Measurements from ENCODE around the gene XXYLT1. TPM values are rescaled to one million over a fixed set of nuclear protein-coding genes. Genes with fewer than 3 reads are reported as not detected.

Gene XXYLT1
- total RNA-seq, 1 donor from 2014 or later: 16.4 TPM

DNA sequence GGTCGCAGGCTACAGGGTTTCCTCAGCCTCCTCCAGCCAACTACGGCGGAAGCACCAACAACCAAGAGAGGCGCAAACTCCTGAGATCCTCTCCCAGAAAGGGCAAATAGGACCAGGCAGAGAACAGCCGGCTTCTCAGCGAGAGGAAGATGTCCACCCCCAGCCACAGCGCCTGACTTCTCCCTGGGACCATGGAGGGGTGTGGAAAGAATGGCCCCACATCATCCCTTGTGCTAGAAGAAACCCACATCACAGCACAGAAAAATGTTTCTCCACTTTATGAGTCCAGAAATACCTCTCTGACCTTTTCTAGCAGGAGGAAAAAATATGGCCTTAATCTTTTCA lies 105.7 kb downstream of the XXYLT1 start:
- DNase-seq (ENCODE audit: low read depth): no peak
- TF ChIP-seq, protein P1, sequence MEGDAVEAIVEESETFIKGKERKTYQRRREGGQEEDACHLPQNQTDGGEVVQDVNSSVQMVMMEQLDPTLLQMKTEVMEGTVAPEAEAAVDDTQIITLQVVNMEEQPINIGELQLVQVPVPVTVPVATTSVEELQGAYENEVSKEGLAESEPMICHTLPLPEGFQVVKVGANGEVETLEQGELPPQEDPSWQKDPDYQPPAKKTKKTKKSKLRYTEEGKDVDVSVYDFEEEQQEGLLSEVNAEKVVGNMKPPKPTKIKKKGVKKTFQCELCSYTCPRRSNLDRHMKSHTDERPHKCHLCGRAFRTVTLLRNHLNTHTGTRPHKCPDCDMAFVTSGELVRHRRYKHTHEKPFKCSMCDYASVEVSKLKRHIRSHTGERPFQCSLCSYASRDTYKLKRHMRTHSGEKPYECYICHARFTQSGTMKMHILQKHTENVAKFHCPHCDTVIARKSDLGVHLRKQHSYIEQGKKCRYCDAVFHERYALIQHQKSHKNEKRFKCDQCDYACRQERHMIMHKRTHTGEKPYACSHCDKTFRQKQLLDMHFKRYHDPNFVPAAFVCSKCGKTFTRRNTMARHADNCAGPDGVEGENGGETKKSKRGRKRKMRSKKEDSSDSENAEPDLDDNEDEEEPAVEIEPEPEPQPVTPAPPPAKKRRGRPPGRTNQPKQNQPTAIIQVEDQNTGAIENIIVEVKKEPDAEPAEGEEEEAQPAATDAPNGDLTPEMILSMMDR (conservative IDR thresholded peaks at IDR 0.05; ENCODE audit: low read depth, low read length): no peak

DNA sequence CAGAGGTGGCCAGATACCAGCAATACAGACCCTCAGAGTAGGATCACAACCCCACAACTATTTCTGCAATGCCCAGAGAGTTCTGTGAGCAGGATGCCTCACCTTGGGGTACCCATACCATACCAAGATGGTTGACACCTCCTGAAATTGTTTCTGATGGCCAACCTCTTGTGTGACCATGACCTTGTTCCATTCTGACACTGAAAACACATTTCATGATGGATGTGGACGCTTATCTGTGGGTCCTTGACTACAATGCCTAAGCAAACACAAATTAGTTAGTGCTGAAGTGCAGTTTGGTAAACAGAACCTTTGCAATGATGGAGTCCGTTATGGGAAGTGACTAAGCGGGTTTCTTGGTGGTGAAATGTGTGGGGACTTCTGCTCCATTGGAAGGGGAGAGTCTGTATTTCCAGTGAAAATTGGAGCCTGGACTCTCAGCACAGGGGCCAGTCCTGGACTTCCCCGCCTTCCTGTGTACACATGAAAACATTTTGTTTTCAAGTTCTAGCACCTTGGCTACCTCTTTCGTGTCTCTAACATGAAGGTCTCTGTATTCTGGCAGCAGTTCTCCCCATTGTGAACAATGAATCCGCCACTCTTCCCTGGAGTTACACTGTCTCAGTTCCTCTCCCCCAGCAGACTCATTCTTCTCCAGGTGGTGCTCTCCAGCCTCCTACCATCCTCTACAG lies 106.2 kb downstream of the XXYLT1 start:
- no peak overlapping the region for H3K4me3 ChIP-seq (ENCODE audit: low read depth, low read length)
- TF ChIP-seq, protein P1 (conservative IDR thresholded peaks at IDR 0.05; ENCODE audit: low read depth, low read length): no peak
- DNase-seq (ENCODE audit: low read depth): no peak

More for the DNA sequence above, 105.7 kb downstream of the XXYLT1 start:
- H3K4me3 ChIP-seq (ENCODE audit: low read depth, low read length): no peak overlapping the region

DNA sequence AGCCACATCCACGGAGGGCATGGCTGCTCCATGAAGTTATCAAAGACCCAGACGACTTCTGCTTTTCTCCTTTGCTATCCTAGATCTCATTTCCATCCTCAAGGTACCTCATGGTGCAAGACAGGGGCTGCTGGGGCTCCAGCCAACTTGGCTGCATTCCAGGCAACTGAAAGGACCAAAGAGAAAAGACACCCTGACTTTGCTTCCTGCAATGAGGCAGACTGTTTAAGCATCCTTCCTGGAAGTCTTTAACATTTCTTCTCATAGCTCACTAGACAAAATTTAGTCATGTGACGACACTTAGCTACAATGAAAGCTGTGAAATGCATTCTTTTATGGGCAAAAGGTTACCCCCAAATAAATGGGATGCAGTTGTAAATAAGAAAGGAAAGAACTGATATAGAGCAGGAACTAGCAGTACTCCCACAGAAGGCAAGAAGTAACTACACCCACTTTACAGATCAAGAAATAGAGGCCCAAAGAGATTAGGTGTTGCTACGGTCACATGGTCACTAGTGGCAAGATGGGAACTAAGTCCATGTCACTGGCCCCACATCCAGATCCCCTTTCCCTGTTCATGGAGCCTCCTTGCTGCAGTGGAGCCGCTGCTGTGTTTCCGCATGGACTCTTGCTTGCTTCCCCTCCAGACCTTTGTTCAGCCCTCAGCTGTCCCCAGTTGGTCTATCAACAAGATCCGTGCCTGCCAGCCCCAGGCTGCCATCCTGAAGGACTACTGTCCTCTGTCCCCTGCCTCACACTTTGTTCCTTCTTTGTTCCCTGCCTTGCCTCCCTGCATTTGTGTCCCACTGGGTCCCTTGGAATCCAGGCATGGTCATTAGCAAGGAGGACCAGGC lies 107.0 kb downstream of the XXYLT1 start:
- no peak overlapping the region for H3K4me3 ChIP-seq (ENCODE audit: low read depth, low read length)
- no peak for DNase-seq (ENCODE audit: low read depth)
- TF ChIP-seq, protein P1 (conservative IDR thresholded peaks at IDR 0.05; ENCODE audit: low read depth, low read length): no peak

DNA sequence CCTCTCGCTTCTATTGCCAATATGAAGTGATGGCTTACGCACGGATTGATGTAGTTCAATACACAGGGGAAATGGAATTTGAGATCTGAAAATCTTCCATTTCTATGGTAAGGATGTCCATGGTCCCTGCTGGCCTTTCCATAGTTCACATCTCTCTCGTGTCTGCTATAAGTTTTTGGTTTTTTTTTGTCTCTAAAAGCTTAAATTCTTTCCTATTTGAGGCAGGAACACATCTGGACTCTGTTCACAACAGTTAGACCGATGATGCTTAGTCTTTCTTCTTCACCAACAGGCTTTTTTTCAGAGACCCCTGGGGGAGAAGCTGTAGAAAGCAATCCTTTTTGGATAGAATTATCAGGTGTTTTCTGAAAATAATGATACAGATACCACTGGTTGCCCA lies 108.1 kb downstream of the XXYLT1 start:
- no peak for DNase-seq (ENCODE audit: low read depth)

DNA sequence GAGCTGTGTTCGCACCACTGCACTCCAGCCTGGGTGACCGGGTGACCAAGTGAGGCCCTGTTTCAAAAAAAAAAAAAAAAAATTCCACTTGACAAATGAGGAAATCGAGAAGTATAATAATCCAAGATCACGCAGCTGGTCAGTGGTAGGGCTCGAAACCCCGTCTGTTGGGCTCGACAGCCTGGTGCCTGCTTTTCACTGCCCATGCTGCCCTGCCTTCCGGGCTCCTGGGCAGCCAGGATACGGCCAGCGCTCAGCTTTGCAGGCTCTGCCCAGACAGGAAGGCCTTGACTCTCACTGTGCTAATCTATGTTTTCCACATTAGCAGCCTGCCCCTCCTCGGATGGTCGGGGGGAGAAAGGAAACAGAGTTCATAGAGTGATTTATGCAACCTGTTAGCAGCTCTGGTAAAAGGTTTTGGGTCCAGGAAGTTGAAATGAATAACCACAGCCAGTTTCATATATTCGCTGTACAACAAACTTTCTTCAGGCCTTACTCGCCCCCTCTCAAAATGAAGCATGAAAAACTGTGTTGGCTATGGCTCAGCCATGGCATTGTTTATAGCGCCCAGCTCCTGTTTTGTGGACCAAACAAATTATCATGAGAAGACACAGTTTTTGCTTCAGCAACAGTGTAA lies 108.8 kb downstream of the XXYLT1 start:
- TF ChIP-seq, protein P1 (conservative IDR thresholded peaks at IDR 0.05; ENCODE audit: low read depth, low read length): no peak
- DNase-seq (ENCODE audit: low read depth): no peak
- H3K4me3 ChIP-seq (ENCODE audit: low read depth, low read length): no peak overlapping the region

More for the DNA sequence above, 108.1 kb downstream of the XXYLT1 start:
- H3K4me3 ChIP-seq (ENCODE audit: low read depth, low read length): no peak overlapping the region
- TF ChIP-seq, protein P1 (conservative IDR thresholded peaks at IDR 0.05; ENCODE audit: low read depth, low read length): no peak

DNA sequence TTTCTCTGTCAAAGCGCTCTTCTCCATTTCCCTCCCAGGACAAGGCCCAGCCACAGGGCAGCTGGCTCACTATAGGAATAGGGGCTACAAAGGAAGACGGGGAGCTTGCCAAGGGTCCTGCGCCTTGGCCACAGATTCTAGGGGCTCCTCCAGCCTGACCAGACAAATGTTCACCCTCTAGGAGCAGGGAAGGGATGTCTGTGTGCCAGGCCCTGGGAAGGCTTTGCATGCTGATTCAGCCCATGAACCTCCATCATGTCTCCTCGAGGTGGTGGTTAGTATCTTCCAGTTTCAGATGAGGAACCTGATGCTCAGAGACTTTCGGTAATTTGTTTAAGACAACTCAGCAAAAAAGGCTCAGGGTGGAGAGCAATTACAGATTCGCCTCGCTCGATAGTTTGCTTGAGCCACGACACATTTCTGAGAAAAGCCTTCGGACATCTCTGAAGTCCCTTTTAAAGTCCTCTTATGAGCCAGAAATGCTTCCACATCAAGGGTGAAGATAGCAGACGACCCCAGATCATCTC lies 110.0 kb downstream of the XXYLT1 start:
- H3K4me3 ChIP-seq (ENCODE audit: low read depth, low read length): no peak overlapping the region
- TF ChIP-seq, protein P1 (conservative IDR thresholded peaks at IDR 0.05; ENCODE audit: low read depth, low read length): no peak
- DNase-seq (ENCODE audit: low read depth): no peak

Measured in epithelial cell of proximal tubule (primary cell).